IPS-18a (cell line): ENCODE results near the gene TMEM217.
"Not testable (repeated sequence)": the region's sequence is repeated elsewhere in the genome, so short reads cannot be mapped to it uniquely, and the experiment has no call there.

Source experiments
- H3K27ac ChIP-seq: one replicate; pipeline ENCODE4 v1.5.1; 2013; ENCODE audit warnings: low read length
- H3K27me3 ChIP-seq: one replicate; pipeline ENCODE4 v1.6.1; 2013; ENCODE audit warnings: mild to moderate bottlenecking, low read length; ENCODE audit not compliant: control insufficient read depth, insufficient read depth
- H3K36me3 ChIP-seq: one replicate; pipeline ENCODE4 v1.6.1; 2013; ENCODE audit warnings: low read depth, low read length; ENCODE audit not compliant: control insufficient read depth
- H3K4me1 ChIP-seq: one replicate; pipeline ENCODE4 v1.6.1; 2013; ENCODE audit warnings: low read depth, low read length; ENCODE audit not compliant: control insufficient read depth
- H3K4me3 ChIP-seq: one replicate; pipeline ENCODE4 v1.5.1; 2013; ENCODE audit warnings: low read length
- H3K9ac ChIP-seq: one replicate; pipeline ENCODE4 v1.6.1; 2013; ENCODE audit warnings: mild to moderate bottlenecking, low read length, moderate library complexity
- H3K9me3 ChIP-seq: one replicate; pipeline ENCODE4 v1.6.1; 2013; ENCODE audit warnings: low read depth, low read length; ENCODE audit not compliant: control insufficient read depth

TMEM217 gene

GRCh38 chr6:37257634-37258404 lies at the start of gene TMEM217, which contains the start of gene TBC1D22B:
Gene TMEM217, minus strand, starts transcription at chr6:37258144. Its CDS starts 39,114 bp downstream, at chr6:37219030.
Gene TBC1D22B, plus strand, starts transcription at chr6:37257772. Its CDS starts 146 bp downstream, at chr6:37257918.
- H3K9ac ChIP-seq = peak within 1 kb of the TSS; percentile 92
- H3K4me3 ChIP-seq = peak within 1 kb of the TSS; percentile 94
- H3K36me3 ChIP-seq = no peaks in the 10 kb centered on the region
- H3K27me3 ChIP-seq = no peaks in the 10 kb centered on the region
- no peaks in the 10 kb centered on the region for H3K9me3 ChIP-seq
- no peaks in the 10 kb centered on the region for H3K4me1 ChIP-seq
- H3K27ac ChIP-seq = peak within 1 kb of the TSS; percentile 90

GRCh38 chr6:37307484-37307883 lies 49.5 kb upstream of the TMEM217 start:
- peaks cover 11% of the 10 kb centered on the region for H3K36me3 ChIP-seq
- not testable (repeated sequence) for H3K4me1 ChIP-seq, H3K9ac ChIP-seq, H3K9me3 ChIP-seq, H3K27me3 ChIP-seq, H3K4me3 ChIP-seq, H3K27ac ChIP-seq

- Histone ChIP-seq H3K9ac (no peak overlapping the region), H3K4me3 (no peak overlapping the region), H3K9me3 (no peaks in the 10 kb centered on the region), H3K27ac (no peak overlapping the region), H3K4me1 (no peaks in the 10 kb centered on the region), H3K27me3 (no peaks in the 10 kb centered on the region), H3K36me3 (peaks cover 13% of the 10 kb centered on the region)
These were observed 48.8 kb upstream of the TMEM217 start for GRCh38 chr6:37306624-37307222.

- H3K36me3 ChIP-seq = peaks cover 13% of the 10 kb centered on the region
These were observed 48.0 kb upstream of the TMEM217 start for GRCh38 chr6:37305841-37306425.

GRCh38 chr6:37304766-37305165 lies 46.8 kb upstream of the TMEM217 start:
- H3K9ac ChIP-seq = no peak overlapping the region
- H3K9me3 ChIP-seq = no peaks in the 10 kb centered on the region
- H3K4me3 ChIP-seq = no peak overlapping the region
- peaks cover 13% of the 10 kb centered on the region for H3K36me3 ChIP-seq
- no peaks in the 10 kb centered on the region for H3K4me1 ChIP-seq
- H3K27ac ChIP-seq = no peak overlapping the region
- no peaks in the 10 kb centered on the region for H3K27me3 ChIP-seq

More at GRCh38 chr6:37305841-37306425, 48.0 kb upstream of the TMEM217 start:
- no peaks in the 10 kb centered on the region for H3K27me3 ChIP-seq
- no peaks in the 10 kb centered on the region for H3K9me3 ChIP-seq
- H3K4me3 ChIP-seq = no peak overlapping the region
- H3K27ac ChIP-seq = no peak overlapping the region
- no peak overlapping the region for H3K9ac ChIP-seq
- no peaks in the 10 kb centered on the region for H3K4me1 ChIP-seq

- Histone ChIP-seq H3K27me3 (no peaks in the 10 kb centered on the region), H3K4me1 (no peaks in the 10 kb centered on the region), H3K4me3 (no peak overlapping the region), H3K27ac (no peak overlapping the region), H3K36me3 (peaks cover 13% of the 10 kb centered on the region), H3K9ac (no peak overlapping the region), H3K9me3 (no peaks in the 10 kb centered on the region)
These were observed 46.1 kb upstream of the TMEM217 start for GRCh38 chr6:37303891-37304503.

GRCh38 chr6:37303091-37303660 lies 45.2 kb upstream of the TMEM217 start:
- H3K27ac ChIP-seq = no peak overlapping the region

GRCh38 chr6:37302086-37302686 lies 44.2 kb upstream of the TMEM217 start:
- Histone ChIP-seq H3K27me3 (no peaks in the 10 kb centered on the region), H3K9me3 (no peaks in the 10 kb centered on the region), H3K9ac (no peak overlapping the region), H3K4me3 (no peak overlapping the region), H3K4me1 (no peaks in the 10 kb centered on the region), H3K27ac (no peak overlapping the region), H3K36me3 (peaks cover 17% of the 10 kb centered on the region)

More at GRCh38 chr6:37303091-37303660, 45.2 kb upstream of the TMEM217 start:
- Histone ChIP-seq H3K27me3 (no peaks in the 10 kb centered on the region), H3K9ac (no peak overlapping the region), H3K4me1 (no peaks in the 10 kb centered on the region), H3K36me3 (peaks cover 13% of the 10 kb centered on the region), H3K4me3 (no peak overlapping the region), H3K9me3 (no peaks in the 10 kb centered on the region)

GRCh38 chr6:37299990-37300389 lies 42.0 kb upstream of the TMEM217 start:
- Histone ChIP-seq H3K27me3 (no peaks in the 10 kb centered on the region), H3K27ac (no peak overlapping the region), H3K4me3 (no peak overlapping the region), H3K9me3 (no peaks in the 10 kb centered on the region), H3K36me3 (peaks cover 15% of the 10 kb centered on the region), H3K9ac (no peak overlapping the region), H3K4me1 (no peaks in the 10 kb centered on the region)

GRCh38 chr6:37298958-37299357 lies 41.0 kb upstream of the TMEM217 start:
- Histone ChIP-seq H3K9me3 (no peaks in the 10 kb centered on the region), H3K4me1 (no peaks in the 10 kb centered on the region), H3K4me3 (no peak overlapping the region), H3K27me3 (no peaks in the 10 kb centered on the region), H3K27ac (no peak overlapping the region), H3K9ac (no peak overlapping the region), H3K36me3 (peaks cover 15% of the 10 kb centered on the region)

- H3K4me1 ChIP-seq, H3K27me3 ChIP-seq, H3K9me3 ChIP-seq, H3K4me3 ChIP-seq, H3K27ac ChIP-seq, H3K9ac ChIP-seq: not testable (repeated sequence)
- H3K36me3 ChIP-seq = peaks cover 17% of the 10 kb centered on the region
These were observed 39.7 kb upstream of the TMEM217 start for GRCh38 chr6:37297637-37298036.
